Activated CD4-positive, alpha-beta T cell treated with anti-CD3 and anti-CD28 coated beads for 48 hours (primary cell): ENCODE measurements around the gene ARHGAP23.

Source experiments
- DNase-seq: peaks from one replicate; pipeline ENCODE4 v3.0.0-alpha.2; 2020

ARHGAP23 gene

DNA sequence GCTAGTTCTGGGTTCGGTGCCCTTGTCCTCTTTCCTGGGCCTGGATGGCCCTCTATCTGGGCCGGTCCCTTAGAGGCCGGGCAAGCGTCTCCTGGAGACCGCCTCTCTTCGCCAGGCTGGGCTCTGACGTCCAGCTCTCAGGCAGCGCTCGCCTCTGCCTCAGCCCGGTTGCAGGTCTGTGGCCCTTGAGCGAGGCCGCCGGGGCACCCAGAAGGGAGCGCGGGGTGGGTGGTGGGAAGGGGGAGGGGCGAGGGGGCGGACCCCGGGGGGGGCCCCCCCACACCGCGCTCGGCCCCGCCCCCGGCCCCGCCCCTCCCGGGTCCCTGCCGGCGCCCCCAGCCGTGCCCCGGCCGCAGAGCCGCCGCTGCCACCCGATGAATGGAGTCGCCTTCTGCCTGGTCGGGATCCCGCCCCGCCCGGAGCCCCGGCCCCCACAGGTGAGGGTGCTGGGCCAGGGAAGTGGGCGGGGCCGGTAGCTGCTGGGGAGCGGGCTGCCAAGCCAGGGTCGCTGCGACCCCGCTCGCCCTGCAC, at the start of gene ARHGAP23:
ARHGAP23 (plus strand) TSS at position 353 of the 531 bp plus-strand sequence; CDS start at position 375, 22 bp downstream.
- peak; percentile 33 for DNase-seq

DNA sequence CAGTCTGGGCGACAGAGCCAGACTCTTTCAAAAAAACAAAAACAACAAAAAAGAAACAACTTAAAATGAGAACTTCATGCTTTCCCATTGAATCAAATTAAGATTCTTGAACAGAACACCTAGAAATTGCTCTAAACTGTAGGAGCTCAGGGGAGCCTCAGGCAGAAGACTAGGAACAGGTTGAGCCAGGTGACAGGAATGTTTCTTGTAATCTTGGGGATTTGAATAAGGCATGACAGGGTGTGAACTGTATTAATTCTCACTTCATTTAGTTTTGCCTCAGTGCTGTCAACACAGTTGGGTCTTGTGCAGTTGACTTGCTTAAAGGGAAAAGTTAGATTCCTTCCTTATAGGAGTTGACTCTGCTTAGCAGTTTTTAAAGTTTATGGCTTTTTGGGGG, 48.8 kb upstream of the ARHGAP23 start:
- no peak for DNase-seq

GRCh38 chr17:38395090-38395489, 33.2 kb upstream of the ARHGAP23 start:
- DNase-seq: no peak

DNA sequence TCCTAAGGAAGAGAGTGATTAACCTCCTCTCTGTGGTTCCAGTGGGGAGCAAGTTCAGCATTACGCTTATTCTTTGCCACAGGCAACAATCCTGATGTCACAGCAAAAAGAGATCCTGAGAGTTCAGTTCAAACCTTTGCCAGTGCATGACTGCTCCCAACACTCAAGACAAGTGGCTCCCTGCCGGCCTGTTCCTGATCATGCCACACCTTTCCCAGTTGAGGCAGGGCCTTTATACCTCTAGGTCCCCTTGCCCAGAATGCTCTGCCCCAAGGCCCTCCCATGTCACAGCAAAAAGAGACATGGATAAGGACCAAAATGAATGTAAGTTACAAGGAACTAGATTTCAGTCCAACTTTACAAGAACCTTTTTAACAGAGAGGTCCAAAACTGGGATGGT, 31.0 kb upstream of the ARHGAP23 start:
- DNase-seq: no peak

DNA sequence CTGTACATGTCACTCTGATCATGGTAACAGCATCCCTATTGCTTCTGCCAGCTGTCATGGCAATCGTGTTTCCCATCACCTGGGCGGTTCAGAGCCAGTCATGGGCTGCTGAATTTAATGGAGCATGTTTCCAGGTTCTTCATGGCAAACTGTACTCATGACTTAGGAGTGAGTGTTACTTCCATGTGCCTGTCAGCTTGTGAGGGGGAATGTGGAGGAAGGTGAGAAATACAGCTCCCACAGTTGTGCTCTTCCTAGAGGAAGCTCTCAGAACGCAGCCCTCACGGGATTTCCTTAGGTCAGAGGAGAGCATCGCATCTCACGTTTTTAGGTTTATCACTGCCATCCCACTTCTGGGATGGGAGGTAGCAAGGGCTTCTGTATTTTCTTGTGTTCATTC, 28.0 kb upstream of the ARHGAP23 start:
- no peak for DNase-seq

- no peak for DNase-seq
Observed at GRCh38 chr17:38401459-38401858, 26.8 kb upstream of the ARHGAP23 start.

DNA sequence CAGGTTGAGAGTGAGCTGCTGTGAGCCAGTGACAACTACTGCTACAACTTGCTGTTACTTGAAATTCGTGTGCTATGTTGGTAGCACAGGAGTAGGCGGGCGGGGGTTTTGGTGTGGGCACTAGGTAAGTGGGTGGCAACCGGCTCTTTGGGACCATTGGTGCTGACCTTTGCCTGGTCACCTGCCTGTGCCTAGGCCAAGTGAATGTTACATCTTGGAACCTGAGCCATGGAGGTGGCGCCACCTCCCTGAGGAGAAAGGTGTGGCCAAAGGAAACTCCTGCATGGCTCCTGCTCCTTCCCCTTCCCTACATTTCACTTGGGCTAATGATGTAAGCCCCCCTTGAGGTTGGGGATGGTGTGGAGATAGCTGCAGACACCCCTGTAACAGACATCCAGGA, 25.4 kb upstream of the ARHGAP23 start:
- DNase-seq: no peak

DNA sequence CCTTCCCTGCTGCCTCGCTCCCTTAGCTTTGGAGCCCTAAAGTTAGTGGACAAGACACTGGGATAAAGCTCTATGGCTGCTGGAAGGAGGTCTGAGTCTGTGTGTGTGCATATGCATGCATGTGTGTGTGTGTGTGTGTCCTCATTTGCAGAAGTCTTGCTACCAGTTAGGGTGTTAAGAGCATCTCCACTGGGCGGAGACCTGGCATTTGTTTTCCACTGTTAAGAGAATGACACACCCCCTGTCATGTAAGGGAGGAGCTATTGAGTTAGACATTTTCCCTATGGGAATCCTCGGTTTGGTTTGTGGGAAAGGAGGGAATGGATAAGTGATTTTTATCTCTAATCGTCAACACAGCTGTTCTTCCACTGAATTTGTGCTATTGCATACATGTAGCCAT, 24.8 kb upstream of the ARHGAP23 start:
- DNase-seq: no peak

- DNase-seq: no peak
Observed at GRCh38 chr17:38404174-38404943, 23.9 kb upstream of the ARHGAP23 start.

- DNase-seq: no peak
Observed at GRCh38 chr17:38405654-38406053, 22.6 kb upstream of the ARHGAP23 start.

DNA sequence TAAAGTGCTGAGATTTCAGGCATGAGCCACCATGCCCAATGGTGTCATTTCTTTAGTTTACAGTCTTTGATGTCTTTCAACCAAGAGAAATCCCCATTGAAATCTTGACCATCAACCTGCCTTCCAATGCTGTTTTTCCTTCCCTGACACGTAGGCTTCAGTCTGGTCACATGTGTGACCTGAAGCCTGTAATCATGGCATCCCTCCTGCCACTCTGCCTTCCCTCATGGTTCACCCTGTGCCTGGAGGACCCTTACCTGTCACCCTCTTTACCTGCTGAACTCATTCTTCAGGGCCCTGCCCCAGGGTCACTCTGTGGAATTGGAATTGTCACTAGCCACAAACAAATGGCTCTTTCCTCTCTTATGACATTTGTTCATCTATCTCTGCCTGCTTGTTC, 18.1 kb upstream of the ARHGAP23 start:
- DNase-seq: no peak

- DNase-seq: peak; percentile 46
Observed at GRCh38 chr17:38415250-38416194, 12.7 kb upstream of the ARHGAP23 start.

- DNase-seq: no peak
Observed at GRCh38 chr17:38416840-38417209, 11.4 kb upstream of the ARHGAP23 start.

GRCh38 chr17:38417210-38417951, 10.9 kb upstream of the ARHGAP23 start:
- DNase-seq: no peak

DNA sequence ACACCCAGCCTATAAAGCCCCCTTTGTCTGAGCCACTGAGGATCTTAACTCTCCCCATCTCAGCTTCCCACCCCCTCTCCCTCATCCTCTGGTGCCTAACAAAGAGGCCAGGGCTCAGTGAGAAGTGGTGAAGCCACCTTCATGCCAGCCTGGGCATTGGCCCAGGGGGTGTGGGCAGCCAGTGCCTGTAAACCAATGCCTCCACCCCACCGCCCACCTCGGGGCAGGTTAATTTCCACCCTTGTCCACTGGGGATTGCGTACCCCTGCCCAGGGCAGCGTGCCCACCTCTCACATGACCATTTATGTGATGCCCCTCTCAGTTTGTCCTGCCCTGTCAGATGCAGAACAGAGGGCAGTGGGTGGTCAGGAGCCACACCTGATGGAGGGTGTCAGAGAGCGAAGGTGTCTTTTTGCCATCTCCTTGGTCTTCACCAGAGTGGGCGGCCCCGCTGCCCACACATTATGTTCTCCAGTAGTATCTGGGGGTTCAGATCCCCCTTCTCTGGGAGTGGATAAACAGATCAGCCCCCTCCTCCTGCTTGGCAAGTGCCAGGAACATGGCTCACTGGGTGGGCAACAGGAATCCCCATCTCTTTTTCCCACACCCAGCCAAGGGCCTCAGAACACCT, 10.1 kb upstream of the ARHGAP23 start:
- DNase-seq: no peak

- no peak for DNase-seq
Observed at GRCh38 chr17:38418693-38419507, 9.4 kb upstream of the ARHGAP23 start.

DNA sequence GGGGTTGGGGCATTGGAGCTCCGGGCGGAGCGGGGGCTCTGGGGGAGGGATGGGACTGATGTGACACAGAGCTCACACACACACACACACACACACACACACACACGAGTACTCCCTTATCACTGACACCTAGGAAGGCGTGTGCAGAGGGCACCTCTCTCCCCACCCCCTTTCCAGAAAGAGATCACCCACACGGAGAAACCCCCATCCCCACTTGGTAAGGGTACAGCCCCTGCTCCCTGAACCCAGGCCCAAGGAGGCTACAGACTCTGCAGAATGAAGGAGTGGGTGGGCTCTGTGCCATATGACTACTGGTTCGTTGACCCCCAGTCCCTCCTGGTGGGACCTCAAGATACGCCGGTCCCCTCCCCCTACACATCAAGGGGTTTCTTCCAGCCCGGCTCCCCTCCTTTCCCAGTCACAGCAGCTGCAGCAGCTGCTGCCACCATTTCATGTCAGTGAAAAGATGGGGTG, 8.7 kb upstream of the ARHGAP23 start:
- DNase-seq: no peak

DNA sequence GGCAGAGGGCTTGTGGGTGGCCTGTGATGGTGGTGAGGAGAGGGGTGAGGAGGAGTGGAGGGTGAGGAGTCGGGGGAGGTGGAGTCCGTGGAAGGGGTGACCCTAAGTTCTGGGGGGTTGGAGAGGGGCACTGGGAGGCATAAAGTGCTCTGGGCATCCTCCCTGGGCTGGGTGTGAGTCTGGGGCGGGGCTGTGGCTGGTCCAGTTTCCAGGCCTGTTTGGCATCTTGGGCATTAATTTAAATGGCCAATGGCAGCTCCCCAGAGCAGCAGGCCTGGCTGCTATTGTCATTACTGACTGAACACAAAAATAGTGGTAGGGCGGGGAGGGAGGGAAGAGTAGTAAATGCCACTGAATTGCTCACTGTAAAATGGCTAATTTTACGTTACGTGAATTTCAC, 7.7 kb upstream of the ARHGAP23 start:
- DNase-seq: no peak

DNA sequence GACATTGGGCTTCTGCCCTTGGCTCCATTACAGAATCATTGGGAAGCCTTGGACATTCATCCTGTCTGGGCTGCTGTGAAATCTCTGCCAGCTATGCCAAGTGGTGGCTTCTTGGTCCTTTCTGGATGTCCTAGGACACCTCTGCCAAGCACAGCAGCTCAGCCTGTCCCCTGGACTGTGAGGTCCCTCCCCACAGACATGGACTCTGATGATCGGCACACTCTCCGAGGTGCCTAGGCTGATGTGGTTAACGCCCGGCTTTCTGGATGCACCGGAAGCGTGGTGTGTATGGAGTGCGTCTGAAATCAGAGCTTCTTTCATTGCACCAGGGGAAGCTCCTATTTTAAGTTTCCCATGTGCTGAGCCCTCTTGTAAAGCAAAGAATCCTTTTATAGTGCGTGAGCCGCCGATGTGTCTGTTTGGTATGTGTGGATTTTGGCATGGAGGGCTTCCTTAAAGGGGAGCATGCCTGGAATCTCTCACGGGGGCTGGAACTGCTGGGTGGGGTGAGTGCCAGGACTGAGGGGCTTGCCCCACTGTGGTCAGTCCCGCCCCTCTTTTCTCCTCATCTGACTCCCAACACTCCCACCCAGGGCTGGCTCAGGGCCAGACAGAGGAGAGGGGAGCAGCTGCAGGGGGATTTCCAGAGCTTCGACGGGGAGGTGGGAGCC, 7.0 kb upstream of the ARHGAP23 start:
- no peak for DNase-seq

DNA sequence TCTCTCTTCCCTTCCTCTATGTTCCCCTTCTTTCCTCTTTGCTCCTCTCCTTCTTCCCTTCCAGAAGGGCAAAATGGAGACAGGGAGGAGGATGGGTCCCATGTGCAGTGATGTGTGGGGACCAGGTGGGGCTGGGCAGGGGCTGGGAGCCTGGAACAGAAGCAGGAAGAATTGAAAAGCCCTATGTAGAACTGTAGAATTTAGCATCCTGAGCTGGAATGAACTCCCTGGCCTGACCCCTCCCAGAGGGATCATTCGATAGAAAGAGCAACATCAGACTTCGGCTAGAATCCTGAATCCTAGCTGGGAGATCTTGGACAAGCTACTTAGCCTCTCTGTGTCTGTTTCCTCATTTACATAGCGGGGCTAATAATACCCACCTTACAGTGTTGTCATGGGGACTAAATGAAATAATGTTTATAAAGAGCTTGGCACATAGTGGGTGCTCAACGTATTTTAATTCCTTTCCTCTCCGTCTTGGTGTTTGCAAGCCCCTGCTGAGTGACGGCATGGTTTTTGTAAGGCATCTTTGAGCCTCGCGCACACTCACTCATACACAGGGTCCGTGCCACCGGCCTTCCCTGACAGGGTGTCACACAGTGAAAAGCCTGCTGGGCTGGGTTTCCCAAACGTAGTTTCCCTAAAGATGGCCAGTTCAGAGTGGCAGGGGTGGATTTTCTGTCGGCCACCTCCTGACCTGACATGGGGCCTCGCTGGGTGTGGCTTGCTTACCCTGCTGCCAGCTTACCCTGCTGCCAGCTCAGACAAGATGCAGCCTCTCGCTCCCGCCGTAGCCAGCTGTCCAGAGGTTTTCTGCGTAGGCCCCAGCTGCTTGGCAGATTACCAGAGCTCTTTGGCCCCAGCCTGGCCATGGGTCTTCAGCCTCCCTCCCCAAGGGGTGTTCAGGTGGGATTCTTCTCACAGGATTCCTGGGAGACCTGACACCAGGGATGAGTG, 6.1 kb upstream of the ARHGAP23 start:
- no peak for DNase-seq
